ENCODE results near the gene TMSB10. TPM values are rescaled to one million over a fixed set of nuclear protein-coding genes. Genes with fewer than 3 reads are reported as not detected.
"Not testable (repeated sequence)": the region's sequence is repeated elsewhere in the genome, so short reads cannot be mapped to it uniquely, and the experiment has no call there.

Gene TMSB10
- total RNA-seq, 1 donor from 2014 or later: 5,953 TPM

DNA sequence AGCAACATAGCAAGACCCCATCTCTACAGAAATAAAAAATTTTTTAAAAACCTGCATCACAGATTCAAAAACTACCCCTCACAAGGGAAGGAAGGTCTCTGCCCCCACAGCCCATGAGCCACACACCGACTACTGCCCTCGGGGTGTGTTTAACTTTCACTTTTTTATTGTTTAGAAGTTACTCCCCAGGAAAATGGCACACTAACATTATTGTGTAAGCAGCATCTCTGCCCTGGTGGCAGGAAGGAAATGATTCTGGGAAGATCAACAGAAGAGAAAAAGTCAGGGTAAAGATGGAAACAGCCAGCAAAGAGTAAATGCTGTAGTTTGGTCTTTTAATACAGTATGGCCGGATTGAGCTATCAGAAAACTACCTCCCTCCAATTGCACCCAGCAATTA is 46.5 kb upstream of the TMSB10 start:
- no peaks in the 10 kb centered on the region for H3K36me3 ChIP-seq (ENCODE audit: control insufficient read depth, insufficient read depth, low read length)
- TF ChIP-seq, protein P1, sequence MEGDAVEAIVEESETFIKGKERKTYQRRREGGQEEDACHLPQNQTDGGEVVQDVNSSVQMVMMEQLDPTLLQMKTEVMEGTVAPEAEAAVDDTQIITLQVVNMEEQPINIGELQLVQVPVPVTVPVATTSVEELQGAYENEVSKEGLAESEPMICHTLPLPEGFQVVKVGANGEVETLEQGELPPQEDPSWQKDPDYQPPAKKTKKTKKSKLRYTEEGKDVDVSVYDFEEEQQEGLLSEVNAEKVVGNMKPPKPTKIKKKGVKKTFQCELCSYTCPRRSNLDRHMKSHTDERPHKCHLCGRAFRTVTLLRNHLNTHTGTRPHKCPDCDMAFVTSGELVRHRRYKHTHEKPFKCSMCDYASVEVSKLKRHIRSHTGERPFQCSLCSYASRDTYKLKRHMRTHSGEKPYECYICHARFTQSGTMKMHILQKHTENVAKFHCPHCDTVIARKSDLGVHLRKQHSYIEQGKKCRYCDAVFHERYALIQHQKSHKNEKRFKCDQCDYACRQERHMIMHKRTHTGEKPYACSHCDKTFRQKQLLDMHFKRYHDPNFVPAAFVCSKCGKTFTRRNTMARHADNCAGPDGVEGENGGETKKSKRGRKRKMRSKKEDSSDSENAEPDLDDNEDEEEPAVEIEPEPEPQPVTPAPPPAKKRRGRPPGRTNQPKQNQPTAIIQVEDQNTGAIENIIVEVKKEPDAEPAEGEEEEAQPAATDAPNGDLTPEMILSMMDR (IDR thresholded peaks at IDR 0.05; ENCODE audit: insufficient read depth, low read length, poor library complexity, severe bottlenecking): no peak
- DNase-seq (ENCODE audit: low read depth): no peak
- H3K27me3 ChIP-seq (ENCODE audit: control insufficient read depth, insufficient read depth, low read length): peaks cover 3% of the 10 kb centered on the region
- H3K4me3 ChIP-seq (ENCODE audit: low read depth, low read length): no peak overlapping the region

DNA sequence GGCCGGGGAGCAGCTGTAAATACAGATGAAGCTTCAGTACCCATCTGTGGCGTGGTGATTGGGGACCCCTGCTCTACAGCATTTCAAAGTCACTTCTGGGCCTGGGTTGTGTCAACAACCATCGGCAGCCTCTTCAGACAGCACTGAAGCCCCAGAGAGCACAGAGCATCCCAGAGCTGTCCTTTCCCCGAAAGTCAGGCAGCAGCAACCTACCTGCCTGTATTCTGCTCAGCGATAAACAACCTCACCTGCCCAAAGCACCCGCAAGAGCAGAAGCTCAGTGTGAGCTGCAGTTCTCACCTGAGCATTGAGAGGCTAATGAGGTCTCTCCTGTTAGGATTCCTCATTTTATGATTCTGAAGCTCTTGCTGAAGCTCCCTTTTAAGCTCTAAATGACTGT is 43.9 kb upstream of the TMSB10 start:
- Histone ChIP-seq H3K36me3 (ENCODE audit: control insufficient read depth, insufficient read depth, low read length) (no peaks in the 10 kb centered on the region), H3K27me3 (ENCODE audit: control insufficient read depth, insufficient read depth, low read length) (peaks cover 5% of the 10 kb centered on the region), H3K4me3 (ENCODE audit: low read depth, low read length) (no peak overlapping the region)
- no peak for DNase-seq (ENCODE audit: low read depth)
- TF ChIP-seq, protein P1 (IDR thresholded peaks at IDR 0.05; ENCODE audit: insufficient read depth, low read length, poor library complexity, severe bottlenecking): no peak

DNA sequence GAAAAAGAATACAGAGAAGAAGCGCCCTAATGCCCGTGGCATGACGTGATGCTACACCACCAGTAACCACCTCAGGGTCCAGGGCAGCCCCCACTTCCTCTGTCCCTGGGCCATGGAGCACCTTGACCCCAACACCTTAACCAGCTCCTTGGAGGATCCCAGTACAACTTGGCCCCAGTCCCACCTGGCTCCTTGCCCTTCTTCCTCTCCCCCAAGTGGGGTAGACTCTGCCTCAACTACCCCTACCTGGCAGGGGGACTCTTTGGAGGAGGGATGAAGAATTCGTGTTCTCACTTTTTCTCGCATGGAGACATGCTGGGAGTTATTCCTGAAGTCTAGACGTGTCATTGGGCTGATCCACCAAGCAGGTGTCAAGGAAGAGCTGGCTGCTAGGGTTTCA is 43.5 kb upstream of the TMSB10 start:
- H3K36me3 ChIP-seq (ENCODE audit: control insufficient read depth, insufficient read depth, low read length): no peaks in the 10 kb centered on the region
- no peak for DNase-seq (ENCODE audit: low read depth)
- TF ChIP-seq, protein P1 (IDR thresholded peaks at IDR 0.05; ENCODE audit: insufficient read depth, low read length, poor library complexity, severe bottlenecking): no peak
- H3K4me3 ChIP-seq (ENCODE audit: low read depth, low read length): no peak overlapping the region
- H3K27me3 ChIP-seq (ENCODE audit: control insufficient read depth, insufficient read depth, low read length): peaks cover 5% of the 10 kb centered on the region

DNA sequence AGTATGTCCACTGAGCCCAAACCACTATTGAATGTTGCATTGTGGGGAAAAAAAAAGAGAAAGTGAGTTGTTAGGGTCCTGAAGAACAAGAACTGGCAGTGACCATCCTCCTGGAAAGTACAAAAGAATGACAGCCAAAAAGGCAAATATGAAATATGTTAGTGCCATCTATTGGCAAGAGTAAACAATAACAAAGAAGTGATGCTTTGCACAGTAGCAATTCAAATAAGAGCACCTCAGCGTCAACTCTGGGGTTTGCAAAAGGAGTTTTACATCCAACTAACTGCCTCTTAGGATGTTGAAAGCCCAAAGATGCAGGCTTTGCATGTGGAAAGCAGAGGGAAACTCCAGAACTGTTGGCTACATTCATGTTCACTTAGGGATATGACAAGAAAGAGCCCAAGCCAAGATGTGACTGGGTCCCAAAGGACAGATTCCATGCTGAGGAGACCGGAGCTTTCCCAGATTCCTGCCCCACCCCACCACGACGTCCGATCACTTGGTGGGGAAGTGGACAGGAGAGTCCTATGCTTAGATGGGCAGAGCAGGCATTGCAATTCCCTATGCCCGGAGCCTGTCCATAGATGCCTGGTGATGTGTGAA is 40.2 kb upstream of the TMSB10 start:
- peaks cover 6% of the 10 kb centered on the region for H3K27me3 ChIP-seq (ENCODE audit: control insufficient read depth, insufficient read depth, low read length)
- TF ChIP-seq, protein P1 (IDR thresholded peaks at IDR 0.05; ENCODE audit: insufficient read depth, low read length, poor library complexity, severe bottlenecking): no peak
- H3K36me3 ChIP-seq (ENCODE audit: control insufficient read depth, insufficient read depth, low read length): no peaks in the 10 kb centered on the region
- no peak for DNase-seq (ENCODE audit: low read depth)
- H3K4me3 ChIP-seq (ENCODE audit: low read depth, low read length): no peak overlapping the region

DNA sequence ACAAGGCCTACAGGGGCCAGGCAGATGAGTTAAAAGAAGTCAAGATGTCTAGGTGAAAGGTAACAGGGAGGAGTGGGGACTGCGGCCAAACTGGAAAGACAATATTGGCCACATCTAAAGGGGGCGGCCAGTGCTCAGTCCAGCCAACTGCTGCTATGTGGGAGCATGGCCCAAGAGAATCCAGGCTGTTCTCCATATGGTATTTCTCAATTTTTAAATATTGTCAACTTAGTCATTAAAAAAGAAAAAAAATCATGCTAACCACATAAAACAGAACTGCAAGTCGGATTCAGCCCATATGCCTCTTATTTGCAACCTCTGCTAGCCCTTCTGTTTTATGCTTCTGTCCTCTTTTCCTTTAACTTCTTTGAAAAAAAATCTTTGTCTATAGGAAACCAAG is 39.3 kb upstream of the TMSB10 start:
- Histone ChIP-seq H3K36me3 (ENCODE audit: control insufficient read depth, insufficient read depth, low read length) (no peaks in the 10 kb centered on the region), H3K4me3 (ENCODE audit: low read depth, low read length) (no peak overlapping the region), H3K27me3 (ENCODE audit: control insufficient read depth, insufficient read depth, low read length) (peaks cover 4% of the 10 kb centered on the region)
- TF ChIP-seq, protein P1 (IDR thresholded peaks at IDR 0.05; ENCODE audit: insufficient read depth, low read length, poor library complexity, severe bottlenecking): no peak
- no peak for DNase-seq (ENCODE audit: low read depth)

DNA sequence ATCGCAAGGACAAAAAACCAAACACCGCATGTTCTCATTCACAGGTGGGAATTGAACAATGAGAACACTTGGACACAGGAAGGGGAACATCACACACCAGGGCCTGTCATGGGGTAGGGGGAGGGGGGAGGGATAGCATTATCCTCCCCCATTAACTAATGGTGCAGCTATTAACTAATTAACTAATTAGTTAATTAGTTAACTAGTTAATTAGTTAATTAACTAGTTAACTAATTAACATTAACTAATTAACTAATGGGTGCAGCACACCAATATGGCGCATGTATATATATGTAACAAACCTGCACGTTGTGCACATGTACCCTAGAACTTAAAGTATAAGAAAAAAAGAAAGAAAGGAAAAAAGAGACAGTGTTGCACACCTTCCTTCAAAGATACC is 37.1 kb upstream of the TMSB10 start:
- not testable (repeated sequence) for H3K27me3 ChIP-seq (ENCODE audit: control insufficient read depth, insufficient read depth, low read length); DNase-seq (ENCODE audit: low read depth); H3K36me3 ChIP-seq (ENCODE audit: control insufficient read depth, insufficient read depth, low read length); H3K4me3 ChIP-seq (ENCODE audit: low read depth, low read length)
